Stimulated activated CD4-positive, alpha-beta T cell treated with anti-CD3 and anti-CD28 coated beads, Interleukin-15, amount 100 ng/mL, for 48 hours (primary cell): Measurements from ENCODE around the gene M1AP.
"Not testable (repeated sequence)": the region's sequence is repeated elsewhere in the genome, so short reads cannot be mapped to it uniquely, and the experiment has no call there.

Source experiments
- DNase-seq, 2 donors: peaks; one replicate each; pipeline ENCODE4 v3.0.0-alpha.2; 2020; ENCODE audit warnings: low read depth in 2 of 2

The M1AP gene

DNA sequence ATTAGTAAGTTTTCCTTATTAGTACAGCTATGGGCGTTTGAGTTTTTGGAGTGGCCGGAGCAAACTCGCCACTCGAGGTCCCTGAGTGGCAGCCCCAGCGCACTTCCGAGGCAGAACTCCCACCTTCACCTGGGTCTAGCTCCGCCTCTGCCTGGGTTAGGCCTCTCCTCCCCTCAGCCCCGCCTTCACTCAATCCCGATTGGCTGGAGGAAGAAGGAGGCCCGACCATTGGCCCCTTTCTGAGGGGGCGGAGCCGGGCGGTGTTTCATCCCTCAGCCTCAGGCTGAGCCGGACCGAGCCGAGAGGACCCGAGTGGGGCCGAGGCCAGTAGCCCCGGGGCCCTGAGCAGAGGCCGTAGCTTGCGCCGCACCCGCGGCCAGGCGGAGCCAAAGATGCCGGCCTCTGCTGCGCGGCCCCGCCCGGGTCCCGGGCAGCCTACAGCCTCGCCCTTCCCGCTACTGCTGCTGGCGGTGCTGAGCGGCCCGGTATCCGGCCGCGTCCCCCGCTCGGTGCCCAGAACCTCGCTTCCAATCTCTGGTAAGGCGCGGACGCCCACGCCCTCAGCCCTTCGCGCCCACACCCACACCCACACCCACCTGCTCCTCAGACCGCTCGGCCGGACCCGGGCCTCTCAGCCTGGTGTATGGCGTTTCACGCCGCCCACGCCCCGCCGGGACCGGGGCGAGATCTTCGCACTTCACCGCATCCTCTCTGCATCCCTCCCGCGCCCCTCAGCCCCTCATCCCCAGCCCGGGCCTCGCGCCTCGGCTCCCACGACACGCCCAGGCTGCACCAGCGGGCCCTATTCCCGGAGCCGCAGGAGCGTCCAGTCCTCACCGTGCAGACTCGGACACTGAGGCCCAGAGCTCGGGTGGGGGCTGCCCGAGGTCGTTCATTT lies 6.1 kb upstream of the M1AP start, which contains the start of gene SEMA4F:
Gene SEMA4F (plus strand): TSS at position 263 of the 898 bp plus-strand sequence. CDS start 130 bp downstream, at position 393.
- peak; percentile 92 to 95 for DNase-seq

GRCh38 chr2:74653589-74653984 lies 5.5 kb upstream of the M1AP start:
- DNase-seq, result no peak

DNA sequence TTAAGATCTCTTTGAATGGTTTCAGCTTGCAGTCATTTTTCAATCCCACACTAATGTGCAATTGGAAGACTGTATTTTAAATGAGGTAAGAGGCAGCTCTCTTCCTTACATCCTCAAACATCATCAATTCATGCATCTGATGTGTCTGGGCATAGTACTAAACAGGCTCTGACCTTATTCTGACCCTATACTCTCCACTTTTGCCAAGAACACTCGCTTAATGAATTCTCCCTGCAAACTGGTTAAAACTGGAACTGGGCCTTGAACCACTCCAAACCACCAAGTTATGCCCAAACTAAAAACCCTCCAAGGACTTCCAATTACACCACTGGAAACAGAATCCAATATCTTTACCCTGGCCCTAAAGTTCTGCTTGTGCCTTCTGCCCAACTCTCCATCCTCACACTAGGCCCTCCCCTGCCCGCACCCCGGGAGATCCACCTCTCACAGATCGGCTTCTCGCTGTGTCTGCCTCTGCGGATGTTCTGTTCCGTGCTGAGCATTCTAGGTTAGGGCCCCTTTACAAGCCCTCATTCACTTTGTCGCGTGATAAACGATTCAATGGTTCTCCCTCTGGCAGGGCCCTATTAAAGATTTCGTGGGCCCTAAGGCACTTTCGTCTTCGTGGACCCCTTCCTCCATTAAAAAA lies 1.2 kb downstream of the M1AP start:
- DNase-seq, result no peak

GRCh38 chr2:74646201-74646600 lies 1.9 kb downstream of the M1AP start:
- no peak for DNase-seq

- no peak for DNase-seq
Measured at GRCh38 chr2:74645344-74645743, 2.8 kb downstream of the M1AP start.

- DNase-seq, result no peak
Measured at GRCh38 chr2:74639550-74639949, 8.6 kb downstream of the M1AP start.

DNA sequence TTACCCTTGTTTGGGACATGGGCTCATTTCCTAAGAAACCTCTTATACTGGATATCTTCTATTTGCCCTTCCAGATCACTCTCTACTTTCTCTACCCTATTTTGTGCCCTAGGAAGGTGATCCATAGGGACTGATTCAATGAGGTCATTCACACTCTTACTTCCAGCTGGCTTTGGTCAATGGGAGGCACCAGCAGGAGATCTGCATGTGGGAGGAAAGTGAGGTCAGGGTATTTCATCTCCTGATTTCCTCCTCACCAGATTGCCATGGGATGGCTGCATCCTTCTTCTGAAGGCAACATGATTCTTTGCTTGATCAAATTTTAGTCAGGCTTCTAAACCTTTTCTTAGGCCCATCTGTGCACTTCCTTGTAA lies 15.2 kb downstream of the M1AP start:
- DNase-seq, result no peak

- DNase-seq, result no peak
Measured at GRCh38 chr2:74632209-74632938, 15.8 kb downstream of the M1AP start.

DNA sequence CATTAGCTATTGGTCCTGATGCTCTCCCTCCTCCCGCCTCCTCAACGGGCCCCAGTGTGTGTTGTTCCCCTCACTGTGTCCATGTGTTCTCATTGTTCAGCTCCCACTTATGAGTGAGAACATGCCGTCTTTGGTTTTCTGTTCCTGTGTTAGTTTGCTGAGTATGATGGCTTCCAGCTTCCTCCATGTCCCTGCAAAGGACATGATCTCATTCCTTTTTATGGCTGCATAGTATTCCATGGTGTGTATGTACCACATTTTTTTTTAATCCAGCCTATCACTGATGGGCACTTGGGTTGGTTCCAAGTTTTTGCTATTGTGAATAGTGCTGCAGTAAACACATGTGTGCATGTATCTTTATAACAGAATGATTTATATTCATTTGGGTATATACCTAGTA lies 17.7 kb downstream of the M1AP start:
- DNase-seq, result not testable (repeated sequence)

GRCh38 chr2:74628538-74629105 lies 19.5 kb downstream of the M1AP start:
- DNase-seq, result no peak

GRCh38 chr2:74625658-74626425 lies 22.3 kb downstream of the M1AP start:
- no peak for DNase-seq

DNA sequence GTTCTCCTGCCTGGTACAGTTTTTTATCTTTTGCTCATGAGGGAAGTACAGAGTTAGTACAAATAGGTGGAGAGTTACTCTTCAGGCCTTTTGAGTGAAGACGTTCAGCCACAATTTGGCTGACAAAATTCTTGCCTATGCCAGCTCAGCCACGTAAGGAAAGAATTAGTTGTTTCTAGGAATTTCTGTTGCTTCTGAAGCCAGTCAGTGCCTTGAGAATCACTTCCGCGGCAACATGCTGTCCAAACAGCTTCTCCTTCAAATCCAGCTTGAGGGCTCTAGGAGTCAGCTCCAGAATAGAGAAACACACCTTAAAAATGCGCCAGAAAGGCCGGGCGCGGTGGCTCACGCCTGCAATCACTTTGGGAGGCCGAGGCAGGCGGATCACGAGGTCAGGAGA lies 27.5 kb downstream of the M1AP start:
- DNase-seq, result no peak

DNA sequence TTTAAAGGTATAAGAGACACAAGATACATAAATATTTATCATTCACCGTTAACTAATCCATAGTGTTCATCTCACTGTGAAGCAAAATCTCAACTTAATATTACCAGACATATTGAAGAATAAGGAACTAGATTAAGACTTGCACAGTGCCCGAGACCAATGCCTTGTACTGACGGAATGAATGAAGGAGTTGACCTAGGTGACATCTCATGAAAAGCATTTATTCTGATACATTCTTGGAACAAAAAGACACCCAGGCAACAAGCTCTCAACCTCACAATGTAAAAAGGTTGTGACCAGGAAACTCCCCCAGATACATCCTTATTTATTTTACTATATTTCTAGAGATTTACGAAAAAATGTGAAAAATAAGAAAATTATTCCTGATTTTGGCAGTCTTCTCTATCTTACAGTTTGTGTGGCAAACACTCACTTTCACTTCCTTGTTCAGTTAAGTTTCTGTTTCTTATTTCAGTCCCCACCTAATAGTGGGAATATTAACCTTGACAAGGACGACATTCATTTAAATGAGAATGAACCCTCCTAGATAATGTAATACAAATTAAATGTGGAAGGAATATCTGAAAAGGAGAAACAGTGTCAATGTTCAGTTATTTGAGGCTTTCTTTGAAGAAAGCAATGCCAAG lies 28.4 kb downstream of the M1AP start:
- no peak for DNase-seq

- no peak for DNase-seq
Measured at GRCh38 chr2:74618410-74619083, 29.6 kb downstream of the M1AP start.

- DNase-seq, result no peak
Measured at GRCh38 chr2:74617122-74617521, 31.0 kb downstream of the M1AP start.

- DNase-seq, result no peak
Measured at GRCh38 chr2:74606927-74607326, 41.2 kb downstream of the M1AP start.

- DNase-seq, result no peak
Measured at GRCh38 chr2:74603282-74604000, 44.7 kb downstream of the M1AP start.

DNA sequence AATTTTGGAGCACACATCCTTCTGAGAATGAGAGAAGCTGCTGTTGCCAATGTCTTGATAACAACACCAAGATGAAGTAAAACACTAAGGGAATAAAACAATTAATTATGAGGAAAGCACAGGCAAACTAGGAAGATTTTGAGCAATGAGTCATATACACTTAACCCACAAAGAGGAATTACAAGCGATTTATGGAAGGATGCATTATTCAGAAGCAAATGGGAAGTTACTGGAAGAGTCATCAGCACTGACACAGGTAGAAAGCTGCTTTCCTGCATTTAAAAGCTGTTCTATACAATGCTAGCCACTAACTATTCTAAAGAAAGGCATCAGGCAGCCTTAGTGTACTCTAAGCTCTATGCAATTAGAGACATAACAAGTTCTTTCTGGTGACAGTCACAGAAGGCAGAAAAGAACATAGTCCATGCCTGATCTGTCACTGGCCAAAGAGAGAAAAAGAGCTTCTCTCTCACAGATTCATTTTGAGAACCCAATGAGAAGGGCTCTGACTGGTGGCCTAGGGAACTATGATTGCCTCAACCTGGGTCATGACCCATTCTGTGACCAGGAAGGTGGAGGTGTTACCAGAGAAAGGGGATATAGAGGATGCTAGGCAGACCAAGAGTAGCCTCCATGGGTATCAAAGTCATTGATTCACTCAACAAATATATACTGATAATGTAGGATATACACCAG lies 45.4 kb downstream of the M1AP start:
- DNase-seq, result no peak

DNA sequence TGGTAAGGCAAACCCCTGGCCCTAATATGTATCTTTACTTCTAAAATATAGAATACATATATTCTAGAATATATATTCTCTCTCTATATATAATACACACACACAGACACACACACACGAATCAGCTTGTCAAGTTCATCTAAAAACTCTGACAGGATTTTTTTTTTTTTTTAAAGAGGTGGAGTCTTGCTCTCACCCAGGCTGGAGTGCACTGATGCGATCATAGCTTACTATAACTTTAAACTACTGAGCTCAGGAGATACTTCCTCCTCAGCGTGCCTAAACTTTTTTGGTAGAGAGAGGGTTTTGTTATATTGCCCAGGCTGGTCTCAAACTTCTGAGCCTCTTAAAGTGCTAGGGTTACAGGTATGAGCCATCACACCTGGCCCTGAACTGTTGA lies 48.5 kb downstream of the M1AP start:
- DNase-seq, result no peak
